Esophagus squamous epithelium (tissue), 5 donors: ENCODE measurements around the gene KAT6B. TPM values are rescaled to one million over a fixed set of nuclear protein-coding genes. Genes with fewer than 3 reads are reported as not detected.

ENCODE experiments used
- DNase-seq: peaks from one replicate; lab custom pipeline; 2025; lab: John Stamatoyannopoulos, UW
- H3K27ac ChIP-seq, 4 donors: fragments of 200-600 bp; sonication (generic); one replicate each; pipeline ENCODE4 v1.5.1; 2016 to 2019; ENCODE audit warnings: mild to moderate bottlenecking in 1 of 4
- H3K27me3 ChIP-seq, 4 donors: fragments of 200-600 bp; sonication (generic); 1 replicate in 3 of 4; 2 replicates in 1 of 4; pipeline versions ENCODE4 v1.5.1 to v1.6.0; 2017 to 2021; ENCODE audit warnings: antibody characterized with exemption in 1 of 4
- H3K36me3 ChIP-seq, 3 donors: fragments of 200-600 bp; sonication (generic); one replicate each; pipeline ENCODE4 v1.5.1; 2016 to 2019
- H3K4me1 ChIP-seq, 3 donors: fragments of 200-600 bp; sonication (generic); one replicate each; pipeline ENCODE4 v1.5.1; 2017 to 2019
- H3K4me3 ChIP-seq, 4 donors: fragments of 200-600 bp; sonication (generic); 1 replicate in 3 of 4; 2 replicates in 1 of 4; pipeline ENCODE4 v1.5.1; 2016 to 2019; ENCODE audit warnings: mild to moderate bottlenecking in 2 of 4, moderate library complexity in 1 of 4
- H3K9me3 ChIP-seq, 3 donors: fragments of 200-600 bp; sonication (generic); one replicate each; pipeline ENCODE4 v1.5.1; 2016 to 2019
- CTCF ChIP-seq, 6 experiments: fragments of 450-650 bp in 4 of 6; fragments of 200-600 bp in 2 of 6; sonication (generic) in 2 of 6; IDR thresholded peaks; one replicate each; pipeline ENCODE4 v1.5.1; 2016 to 2019; ENCODE audit warnings: antibody characterized with exemption in 6 of 6, mild to moderate bottlenecking in 4 of 6, moderate library complexity in 4 of 6
- POLR2A ChIP-seq, 4 donors: fragments of 450-650 bp; IDR thresholded peaks; one replicate each; pipeline ENCODE4 v1.6.1; 2017; ENCODE audit warnings: antibody characterized with exemption in 4 of 4, mild to moderate bottlenecking in 4 of 4, moderate library complexity in 3 of 4
- WGBS, 2 donors: methylation state at CpG; one replicate each; pipeline ENCODE4 v1.1.5; 2018; 5-methylcytosine and 5-hydroxymethylcytosine counted together
- intact Hi-C: fragments of 100-400 bp; cut with DNase I; formaldehyde crosslinking; loops from one replicate; pipeline ENCODE4 v1.15.0; 2022
- total RNA-seq, 4 donors: library from RNA; depleted of rRNA; stranded (reverse); fragments of >200 nt; gene quantifications; one replicate each; pipeline ENCODE4 v1.1.0, GENCODE V29; 2016
- donor health status: DM: yes; HTN: yes; CAD: no.

KAT6B gene
- total RNA-seq, 4 donors from 2014 or later: 13.1 to 48.8 (median 22.4) TPM

- 89 to 93% methylated on average over 2 of the region's 2 CpGs for WGBS, 2 donors
- Histone ChIP-seq H3K27me3 (no peaks in the 10 kb centered on the region), H3K27ac (no peak overlapping the region), H3K36me3 (no peaks in the 10 kb centered on the region), H3K9me3 (no peaks in the 10 kb centered on the region), H3K4me1 (peaks cover 0 to 11% (median 0%) of the 10 kb centered on the region in 3 donors), H3K4me3 (no peak overlapping the region)
- no peak for TF ChIP-seq POLR2A (IDR thresholded peaks at IDR 0.05)
- TF ChIP-seq CTCF (IDR thresholded peaks at IDR 0.05): no peak
- intact Hi-C loops: no loop called here
- DNase-seq: no peak
Observed at GRCh38 chr10:74801447-74801846, 25.0 kb upstream of the KAT6B start.

GRCh38 chr10:74808501-74808900 is 17.9 kb upstream of the KAT6B start:
- no peak for DNase-seq
- 95 to 96% methylated on average over 2 to 3 of the region's 4 CpGs for WGBS, 2 donors
- intact Hi-C loops: no loop called here
- H3K36me3 ChIP-seq: no peaks in the 10 kb centered on the region
- H3K9me3 ChIP-seq: no peaks in the 10 kb centered on the region
- TF ChIP-seq CTCF (IDR thresholded peaks at IDR 0.05) (no peak), POLR2A (IDR thresholded peaks at IDR 0.05) (no peak)
- no peak overlapping the region for H3K27ac ChIP-seq
- peaks cover 0 to 7% (median 0%) of the 10 kb centered on the region in 4 donors for H3K27me3 ChIP-seq
- H3K4me1 ChIP-seq: no peaks in the 10 kb centered on the region
- no peak overlapping the region for H3K4me3 ChIP-seq

- 94% methylated on average over 2 of the region's 2 CpGs for WGBS, 2 donors
- Histone ChIP-seq H3K36me3 (no peaks in the 10 kb centered on the region), H3K27ac (no peak overlapping the region), H3K9me3 (no peaks in the 10 kb centered on the region), H3K4me1 (no peaks in the 10 kb centered on the region), H3K27me3 (peaks cover 0 to 7% (median 0%) of the 10 kb centered on the region in 4 donors), H3K4me3 (no peak overlapping the region)
- no peak for DNase-seq
- intact Hi-C loops: no loop called here
- no peak for TF ChIP-seq POLR2A (IDR thresholded peaks at IDR 0.05)
- TF ChIP-seq CTCF (IDR thresholded peaks at IDR 0.05): no peak
Observed at GRCh38 chr10:74810087-74810486, 16.3 kb upstream of the KAT6B start.

GRCh38 chr10:74813381-74814259 is 12.8 kb upstream of the KAT6B start:
- H3K4me3 ChIP-seq: no peak overlapping the region
- H3K27me3 ChIP-seq: peaks cover 0 to 7% (median 0%) of the 10 kb centered on the region in 4 donors
- no peak overlapping the region for H3K27ac ChIP-seq
- no peaks in the 10 kb centered on the region for H3K4me1 ChIP-seq
- TF ChIP-seq POLR2A (IDR thresholded peaks at IDR 0.05) (no peak), CTCF (IDR thresholded peaks at IDR 0.05) (no peak)
- peaks cover 0 to 6% (median 0%) of the 10 kb centered on the region in 3 donors for H3K9me3 ChIP-seq
- intact Hi-C loops: no loop called here
- WGBS, 2 donors: 66 to 70% methylated on average over 16 to 21 of the region's 53 CpGs
- no peak for DNase-seq
- no peaks in the 10 kb centered on the region for H3K36me3 ChIP-seq

GRCh38 chr10:74814797-74815196 is 11.6 kb upstream of the KAT6B start:
- H3K27me3 ChIP-seq: peaks cover 0 to 7% (median 0%) of the 10 kb centered on the region in 4 donors
- H3K4me3 ChIP-seq: no peak overlapping the region
- no peaks in the 10 kb centered on the region for H3K4me1 ChIP-seq
- no peak for DNase-seq
- H3K9me3 ChIP-seq: peaks cover 0 to 6% (median 0%) of the 10 kb centered on the region in 3 donors
- H3K36me3 ChIP-seq: no peaks in the 10 kb centered on the region
- intact Hi-C loops: no loop called here
- no peak overlapping the region for H3K27ac ChIP-seq
- TF ChIP-seq CTCF (IDR thresholded peaks at IDR 0.05) (no peak), POLR2A (IDR thresholded peaks at IDR 0.05) (no peak)
